NCI-H1048 (cell line): ENCODE data around the gene FOXN3.

Experiments
- DNase-seq: peaks from one replicate; lab custom pipeline; 2025; lab: John Stamatoyannopoulos, UW

The FOXN3 gene

GRCh38 chr14:89432226-89432625 lies 15.2 kb upstream of the FOXN3 start:
- DNase-seq, result no peak

- DNase-seq, result no peak
Measured at GRCh38 chr14:89430391-89431236, 13.6 kb upstream of the FOXN3 start.

- DNase-seq, result no peak
Measured at GRCh38 chr14:89429199-89430181, 12.5 kb upstream of the FOXN3 start.

GRCh38 chr14:89428546-89429198 lies 11.6 kb upstream of the FOXN3 start:
- DNase-seq, result no peak

- no peak for DNase-seq
Measured at GRCh38 chr14:89428173-89428523, 11.1 kb upstream of the FOXN3 start.

GRCh38 chr14:89427426-89428172 lies 10.6 kb upstream of the FOXN3 start:
- no peak for DNase-seq

- DNase-seq, result no peak
Measured at GRCh38 chr14:89425931-89426330, 8.9 kb upstream of the FOXN3 start.

GRCh38 chr14:89424241-89424640 lies 7.2 kb upstream of the FOXN3 start:
- no peak for DNase-seq

- no peak for DNase-seq
Measured at GRCh38 chr14:89422952-89423345, 5.9 kb upstream of the FOXN3 start.

- no peak for DNase-seq
Measured at GRCh38 chr14:89422181-89422951, 5.3 kb upstream of the FOXN3 start.

- no peak for DNase-seq
Measured at GRCh38 chr14:89420502-89420901, 3.5 kb upstream of the FOXN3 start.

- DNase-seq, result no peak
Measured at GRCh38 chr14:89419973-89420482, 3.0 kb upstream of the FOXN3 start.

- DNase-seq, result no peak
Measured at GRCh38 chr14:89418976-89419375, 1.9 kb upstream of the FOXN3 start.

- no peak for DNase-seq
Measured at GRCh38 chr14:89418452-89418851, 1.4 kb upstream of the FOXN3 start.

GRCh38 chr14:89417465-89418225 lies 612 bp upstream of the FOXN3 start:
- DNase-seq, result no peak

GRCh38 chr14:89416002-89416995 lies 734 bp downstream of the FOXN3 start:
- peak; percentile 88 for DNase-seq

- DNase-seq, result no peak
Measured at GRCh38 chr14:89415159-89415558, 1.9 kb downstream of the FOXN3 start.

GRCh38 chr14:89411976-89412375 lies 5.1 kb downstream of the FOXN3 start:
- DNase-seq, result no peak

GRCh38 chr14:89409961-89410360 lies 7.1 kb downstream of the FOXN3 start:
- no peak for DNase-seq
